GM12872 (cell line): ENCODE data around the gene SPR.
A peak's percentile ranks its signal among the peaks of the same experiment; 100 is the strongest.

Source experiments
- CTCF ChIP-seq: IDR thresholded peaks from 3 replicates; pipeline ENCODE4 v1.5.1; 2011; ENCODE audit warnings: low read depth, mild to moderate bottlenecking, low read length, moderate library complexity; ENCODE audit not compliant: insufficient read depth

The SPR gene

DNA sequence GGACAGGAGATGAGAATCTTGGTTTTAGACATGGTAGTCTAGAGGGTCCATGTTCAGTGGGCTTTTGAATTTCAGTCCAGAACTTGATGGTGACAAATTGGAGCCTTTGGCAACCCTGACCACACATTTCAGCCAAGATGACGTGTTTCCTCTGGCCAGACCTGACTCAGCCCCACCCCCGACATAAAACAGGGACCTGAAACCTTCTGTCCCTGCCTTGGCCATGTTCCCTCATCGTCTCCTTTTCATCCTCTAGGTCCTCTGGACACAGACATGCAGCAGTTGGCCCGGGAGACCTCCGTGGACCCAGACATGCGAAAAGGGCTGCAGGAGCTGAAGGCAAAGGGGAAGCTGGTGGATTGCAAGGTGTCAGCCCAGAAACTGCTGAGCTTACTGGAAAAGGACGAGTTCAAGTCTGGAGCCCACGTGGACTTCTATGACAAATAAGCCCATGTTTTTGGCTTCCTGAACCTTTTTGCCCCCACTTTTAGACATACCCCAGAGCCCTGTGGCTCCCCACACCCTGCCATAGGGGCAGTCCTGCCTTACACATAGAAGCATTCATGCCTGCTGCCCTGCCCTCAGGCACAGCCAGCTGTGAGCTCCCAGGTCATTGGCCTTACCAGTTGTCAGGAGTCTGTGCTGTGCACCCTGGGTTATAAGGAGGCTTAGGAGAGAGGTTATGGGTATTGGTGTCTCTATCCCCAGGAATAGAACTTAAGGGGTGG is 4.0 kb downstream of the SPR start:
- TF ChIP-seq CTCF, result no peak

DNA sequence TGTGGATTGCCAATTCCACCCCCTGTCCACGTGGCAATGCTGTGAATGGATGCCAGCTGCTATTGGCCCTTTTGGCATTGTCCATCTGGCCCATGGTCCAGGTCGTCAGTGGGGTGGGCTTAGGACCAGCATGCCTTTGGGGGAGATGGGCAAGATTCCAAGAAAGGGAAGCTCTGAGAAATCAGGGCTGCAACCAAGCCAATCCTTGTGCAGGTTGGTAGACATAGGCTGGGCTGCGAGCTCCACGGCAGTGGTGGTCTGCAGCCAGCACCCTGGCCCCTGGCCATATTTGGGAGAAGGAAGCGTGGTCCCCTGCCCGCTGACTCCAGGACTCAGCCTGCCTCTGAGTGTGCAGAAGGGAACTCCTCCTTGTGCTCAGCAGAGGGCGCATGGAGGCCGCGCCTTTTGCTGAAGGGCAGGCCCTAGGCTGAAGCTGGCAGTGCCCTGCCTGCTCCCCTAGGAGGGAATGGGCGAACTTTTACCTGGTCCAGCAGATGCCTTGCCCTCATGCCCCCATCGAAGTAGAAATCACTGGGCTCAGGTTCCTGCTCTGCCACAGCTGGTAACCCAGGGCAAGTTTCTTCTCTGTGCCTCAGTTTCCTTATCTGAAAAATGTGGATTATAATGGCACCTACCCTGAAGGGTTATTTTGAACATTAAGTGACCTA is 5.4 kb downstream of the SPR start:
- peak; percentile 93 for TF ChIP-seq CTCF

DNA sequence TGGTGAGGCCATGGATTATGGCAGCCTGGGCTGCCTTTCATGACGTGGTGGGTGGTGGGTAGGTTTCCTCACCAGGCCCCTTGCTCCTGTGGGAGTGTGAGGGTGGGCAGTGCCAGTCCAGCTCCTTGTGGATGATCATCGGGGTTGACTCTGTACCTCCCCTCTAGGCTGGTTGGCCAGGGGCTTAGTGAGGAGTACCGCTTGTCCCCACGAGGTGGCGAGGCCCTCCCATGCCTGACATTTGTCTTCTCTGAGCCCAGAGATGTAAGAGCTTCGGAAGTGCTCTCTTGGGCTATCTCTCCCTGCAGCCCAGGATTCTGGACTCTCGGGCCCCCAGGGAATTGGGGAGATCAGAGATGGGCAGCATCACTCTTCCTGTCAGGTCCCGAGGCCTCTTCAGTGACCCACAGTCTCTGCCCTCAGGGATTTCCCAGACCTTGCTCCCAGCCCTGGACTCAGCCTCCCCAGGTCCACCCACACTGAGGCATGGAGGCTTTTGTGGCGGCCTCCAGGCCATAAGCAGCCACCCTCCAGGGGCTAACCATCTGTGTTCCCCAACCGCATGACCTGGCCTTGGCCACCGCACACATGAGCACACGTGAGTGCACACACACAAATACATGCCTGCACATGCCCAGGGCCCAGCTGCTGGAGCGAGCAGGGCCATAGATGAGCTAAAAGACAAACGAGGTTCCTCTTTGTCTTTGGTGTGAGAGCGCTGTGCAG is 6.5 kb downstream of the SPR start:
- TF ChIP-seq CTCF, result peak; percentile 82

- TF ChIP-seq CTCF, result no peak
Observed at GRCh38 chr2:72894514-72894913, 7.3 kb downstream of the SPR start.

- TF ChIP-seq CTCF, result no peak
Observed at GRCh38 chr2:72895154-72895553, 7.9 kb downstream of the SPR start.

DNA sequence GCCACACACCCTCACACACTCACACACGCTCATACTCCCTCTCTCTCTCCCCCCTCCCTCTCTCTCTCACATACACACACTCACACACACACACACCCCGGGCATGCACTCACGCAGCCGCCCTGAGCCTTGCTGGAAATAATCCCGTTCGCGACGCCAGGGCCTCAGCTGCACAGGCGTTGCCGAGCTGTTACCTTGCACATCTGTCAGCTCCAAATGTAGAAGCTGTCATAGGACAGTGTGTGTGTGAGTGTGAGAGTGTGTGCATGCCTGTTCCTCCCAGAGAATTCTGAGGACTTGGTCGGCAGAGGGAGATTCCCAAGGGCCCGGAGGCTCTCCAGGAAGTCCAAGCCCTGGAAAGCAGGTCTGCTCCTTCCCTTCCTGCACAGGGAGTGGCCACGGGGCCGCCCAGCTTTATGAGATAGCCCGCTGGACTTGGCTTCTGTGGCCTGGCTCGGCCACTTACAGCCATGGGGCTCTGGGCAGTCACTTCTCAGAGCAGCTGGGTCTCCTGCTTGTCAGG is 8.6 kb downstream of the SPR start:
- TF ChIP-seq CTCF, result no peak

GRCh38 chr2:72896446-72896845 is 9.2 kb downstream of the SPR start:
- TF ChIP-seq CTCF, result no peak
